Iris pigment epithelial cell (primary cell): Measurements from ENCODE around the gene CD14.
A peak's percentile ranks its signal among the peaks of the same experiment; 100 is the strongest.
"Not testable (repeated sequence)": the region's sequence is repeated elsewhere in the genome, so short reads cannot be mapped to it uniquely, and the experiment has no call there.

Experiments
- DNase-seq: peaks from one replicate; pipeline ENCODE4 v3.0.0-alpha.2; 2011; ENCODE audit warnings: low read depth

The CD14 gene

DNA sequence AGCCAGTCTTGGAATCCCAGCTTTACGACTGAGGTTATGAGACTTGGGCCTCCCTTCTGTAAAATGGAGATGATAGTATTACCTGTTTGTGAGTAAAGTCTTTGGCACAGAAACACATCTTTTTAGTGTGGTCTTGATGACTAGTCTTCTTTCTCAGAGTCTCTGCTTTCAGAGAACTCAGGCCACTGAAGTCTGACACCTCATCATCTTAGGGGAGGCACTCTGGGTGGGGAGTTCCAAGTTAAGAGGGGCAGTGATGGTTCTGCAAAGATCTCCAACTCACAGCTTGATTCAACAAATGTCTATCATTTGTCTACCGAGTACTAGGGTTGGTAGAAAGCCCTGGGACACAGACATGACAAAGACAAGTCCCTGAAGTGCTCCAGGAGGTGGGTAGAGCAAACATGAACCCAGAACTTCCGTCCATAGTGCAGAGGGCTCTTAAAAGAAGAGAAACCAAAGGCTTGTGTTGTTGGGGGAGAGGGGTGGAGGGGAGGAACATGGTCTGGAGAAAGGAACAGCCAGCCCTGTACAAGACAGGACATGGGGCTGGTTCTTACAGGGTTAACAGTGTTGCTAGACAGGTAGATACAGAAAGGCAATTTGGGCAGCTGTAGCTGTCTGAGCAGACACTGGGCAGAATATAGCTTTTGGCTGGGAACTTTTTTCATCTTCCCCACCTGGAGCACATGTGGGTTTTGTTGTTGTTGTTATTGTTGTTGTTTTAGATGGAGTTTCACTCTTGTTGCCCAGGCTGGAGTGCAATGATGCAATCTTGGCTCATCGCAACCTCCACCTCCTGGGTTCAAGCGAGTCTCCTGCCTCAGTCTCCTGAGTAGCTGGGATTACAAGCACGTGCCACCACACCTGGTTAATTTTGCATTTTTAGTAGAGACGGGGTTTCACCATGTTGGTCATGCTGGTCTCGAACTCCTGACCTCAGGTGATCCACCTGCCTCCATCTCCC lies 2.6 kb upstream of the CD14 start:
- DNase-seq: no peak

GRCh38 chr5:140634103-140634502 lies 1.1 kb upstream of the CD14 start:
- no peak for DNase-seq

DNA sequence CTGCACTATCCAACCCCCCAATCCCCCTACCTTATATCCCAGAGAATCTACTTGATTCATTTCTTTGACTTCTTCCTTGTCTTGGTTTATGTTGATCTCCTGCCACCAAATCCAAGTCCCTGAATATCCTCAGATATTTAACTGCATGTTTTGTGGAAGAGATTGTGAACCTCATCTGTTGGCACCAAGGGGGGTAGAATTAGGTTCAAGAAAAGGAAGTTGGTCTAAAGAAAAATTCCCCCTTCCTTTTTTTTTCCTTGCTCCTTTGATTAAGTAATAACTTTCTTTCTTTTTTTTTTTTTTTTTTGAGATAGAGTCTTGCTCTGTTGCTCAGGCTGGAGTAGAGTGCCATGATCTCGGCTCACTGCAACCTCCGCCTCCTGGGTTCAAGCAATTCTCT lies 526 bp upstream of the CD14 start:
- no peak for DNase-seq

DNA sequence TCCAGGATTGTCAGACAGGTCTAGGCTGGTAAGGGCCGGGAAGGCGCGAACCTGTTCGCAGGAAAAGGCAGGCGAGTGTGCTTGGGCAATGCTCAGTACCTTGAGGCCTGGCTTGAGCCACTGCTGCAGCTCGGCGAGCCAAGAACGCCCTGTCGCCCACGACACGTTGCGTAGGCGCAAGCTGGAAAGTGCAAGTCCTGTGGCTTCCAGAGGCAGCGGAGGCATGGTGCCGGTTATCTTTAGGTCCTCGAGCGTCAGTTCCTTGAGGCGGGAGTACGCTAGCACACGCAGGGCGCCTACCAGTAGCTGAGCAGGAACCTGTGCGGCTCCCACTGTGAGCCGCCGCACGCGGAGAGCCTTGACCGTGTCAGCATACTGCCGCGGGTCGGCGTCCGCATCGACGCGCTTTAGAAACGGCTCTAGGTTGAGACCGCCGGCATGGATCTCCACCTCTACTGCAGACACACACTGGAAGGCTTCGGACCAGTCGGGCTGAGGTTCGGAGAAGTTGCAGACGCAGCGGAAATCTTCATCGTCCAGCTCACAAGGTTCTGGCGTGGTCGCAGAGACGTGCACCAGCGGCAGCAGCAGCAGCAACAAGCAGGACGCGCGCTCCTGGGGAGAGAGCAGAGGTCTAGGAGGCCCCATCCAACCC lies 482 bp downstream of the CD14 start:
- DNase-seq: peak; percentile 59

DNA sequence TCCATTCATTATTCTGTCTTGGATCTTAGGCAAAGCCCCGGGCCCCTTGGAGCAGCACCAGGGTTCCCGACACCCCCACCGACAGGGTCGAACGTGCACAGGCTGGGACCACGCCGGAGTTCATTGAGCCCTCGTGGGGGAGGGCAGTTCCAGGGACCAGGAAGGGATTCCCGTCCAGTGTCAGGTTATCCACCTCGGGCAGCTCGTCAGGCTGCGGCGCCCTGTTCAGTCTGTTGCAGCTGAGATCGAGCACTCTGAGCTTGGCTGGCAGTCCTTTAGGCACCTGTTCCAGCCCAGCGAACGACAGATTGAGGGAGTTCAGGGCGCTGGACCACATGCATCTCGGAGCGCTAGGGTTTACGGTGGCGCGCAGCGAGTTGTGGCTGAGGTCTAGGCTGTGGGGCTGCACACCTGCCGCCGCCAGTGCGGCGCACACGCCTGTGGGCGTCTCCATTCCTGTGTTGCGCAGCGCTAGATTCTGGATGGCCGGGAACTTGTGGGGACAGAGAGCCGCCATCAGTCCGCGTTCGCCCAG lies 1.1 kb downstream of the CD14 start:
- no peak for DNase-seq

- no peak for DNase-seq
Observed at GRCh38 chr5:140631036-140631417, 1.9 kb downstream of the CD14 start.

DNA sequence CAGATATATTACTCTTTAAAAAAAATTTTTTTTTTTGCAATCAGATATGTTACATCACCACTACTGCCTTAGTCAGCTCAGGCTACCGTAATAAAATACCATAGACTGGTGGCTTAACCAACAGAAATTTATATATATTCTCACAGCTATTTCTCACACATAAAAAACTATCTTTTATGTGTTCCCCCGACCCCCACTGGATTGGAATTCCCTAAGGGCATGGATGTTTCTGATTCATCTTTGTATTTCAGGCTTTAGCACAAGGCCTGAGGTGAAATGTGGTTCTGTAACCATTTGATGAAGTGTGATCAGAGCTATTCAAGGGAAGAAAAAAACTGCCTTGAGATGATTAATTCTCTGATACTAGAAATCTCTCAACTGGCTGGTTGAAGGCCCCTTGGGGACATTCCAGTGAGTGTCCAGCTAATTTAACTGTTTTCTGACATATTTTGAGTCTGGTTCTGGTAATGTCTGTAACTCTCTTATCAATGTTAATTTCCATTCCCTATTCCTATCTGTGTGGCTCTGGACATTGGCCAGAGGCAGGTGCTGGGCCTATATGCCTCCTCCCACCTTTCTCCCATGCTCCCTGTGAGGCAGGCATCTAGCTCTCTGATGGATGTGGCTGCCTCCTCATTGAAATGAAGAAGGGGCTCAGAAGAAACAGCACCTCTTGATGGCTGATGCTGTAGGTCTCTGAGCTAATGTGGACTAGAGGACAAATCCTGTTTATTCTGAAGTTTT lies 2.5 kb downstream of the CD14 start:
- DNase-seq: no peak

DNA sequence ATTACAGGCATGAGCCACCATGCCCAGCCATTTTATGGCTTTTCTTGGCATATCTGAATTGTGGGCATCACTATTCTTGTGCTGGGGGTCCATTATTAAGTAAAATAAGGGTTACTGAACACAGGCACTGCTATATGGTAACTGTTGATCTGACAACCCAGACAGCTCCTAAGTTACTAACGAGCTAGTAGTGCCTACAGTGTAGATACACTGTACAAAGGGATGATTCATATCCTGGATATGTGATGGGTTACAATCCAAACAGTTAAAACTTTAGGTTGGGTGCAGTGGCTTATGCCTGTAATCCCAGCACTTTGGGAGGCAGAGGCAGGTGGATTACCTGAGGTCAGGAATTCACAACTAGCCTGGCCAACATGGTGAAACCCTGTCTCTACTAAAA lies 4.3 kb downstream of the CD14 start:
- DNase-seq: no peak

- DNase-seq: no peak
Observed at GRCh38 chr5:140627972-140628371, 5.0 kb downstream of the CD14 start.

DNA sequence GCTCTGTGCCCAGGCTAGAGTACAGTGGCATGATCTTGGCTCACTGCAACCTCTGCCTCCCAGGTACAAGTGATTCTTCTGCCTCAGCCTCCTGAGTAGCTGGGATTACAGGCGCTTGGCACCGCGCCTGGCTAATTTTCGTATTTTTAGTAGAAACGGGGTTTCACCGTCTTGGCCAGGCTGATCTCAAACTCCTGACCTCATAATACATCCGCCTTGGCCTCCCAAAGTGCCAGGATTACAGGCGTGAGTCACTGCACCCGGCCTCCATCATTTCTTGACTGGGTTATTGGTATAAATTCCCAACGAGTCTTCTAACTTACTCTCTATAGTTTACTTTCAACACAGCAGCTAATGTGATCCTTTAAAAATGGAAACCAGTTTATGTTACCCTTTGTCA lies 8.1 kb downstream of the CD14 start:
- not testable (repeated sequence) for DNase-seq

GRCh38 chr5:140623061-140623460 lies 9.9 kb downstream of the CD14 start:
- DNase-seq: not testable (repeated sequence)

DNA sequence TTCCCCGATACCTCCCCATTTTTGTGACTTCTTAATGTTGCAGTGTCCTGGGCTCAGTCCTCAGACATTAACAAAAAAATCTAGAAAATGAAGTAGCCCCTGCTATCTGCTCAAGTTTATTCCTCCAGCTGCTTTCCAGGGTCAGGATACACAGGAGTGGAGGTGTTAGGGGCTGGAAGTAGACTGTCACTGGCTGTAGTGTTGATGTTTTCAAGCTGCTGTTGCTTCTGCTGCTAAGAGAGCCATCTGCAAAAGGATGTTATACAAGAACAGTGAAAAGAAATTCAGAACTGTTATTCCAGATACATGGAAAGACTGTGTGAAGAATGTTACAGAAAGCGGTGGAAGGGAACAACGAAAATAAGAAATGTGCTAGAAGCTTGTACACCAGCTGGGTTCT lies 10.7 kb downstream of the CD14 start:
- no peak for DNase-seq

- DNase-seq: no peak
Observed at GRCh38 chr5:140611020-140611521, 21.9 kb downstream of the CD14 start.

GRCh38 chr5:140609126-140609525 lies 23.8 kb downstream of the CD14 start:
- no peak for DNase-seq

DNA sequence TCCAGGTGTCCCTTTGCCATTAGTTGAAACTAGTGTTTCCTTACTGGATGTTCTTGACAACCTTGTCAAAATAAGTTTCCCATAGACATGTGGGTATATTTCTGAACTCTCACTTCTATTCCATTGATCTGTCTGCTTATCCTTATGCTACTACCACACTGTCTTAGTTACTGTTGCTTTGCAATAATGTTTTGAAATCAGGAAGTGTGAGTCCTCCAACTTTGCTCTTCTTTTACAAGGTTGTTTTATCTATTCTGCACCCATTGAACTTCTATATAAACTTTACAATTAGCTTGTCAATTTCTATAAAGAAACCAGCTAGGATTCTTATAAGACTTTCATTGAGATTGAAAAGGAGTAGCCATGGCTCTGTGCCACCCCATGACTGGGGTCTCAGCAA lies 24.3 kb downstream of the CD14 start:
- no peak for DNase-seq

DNA sequence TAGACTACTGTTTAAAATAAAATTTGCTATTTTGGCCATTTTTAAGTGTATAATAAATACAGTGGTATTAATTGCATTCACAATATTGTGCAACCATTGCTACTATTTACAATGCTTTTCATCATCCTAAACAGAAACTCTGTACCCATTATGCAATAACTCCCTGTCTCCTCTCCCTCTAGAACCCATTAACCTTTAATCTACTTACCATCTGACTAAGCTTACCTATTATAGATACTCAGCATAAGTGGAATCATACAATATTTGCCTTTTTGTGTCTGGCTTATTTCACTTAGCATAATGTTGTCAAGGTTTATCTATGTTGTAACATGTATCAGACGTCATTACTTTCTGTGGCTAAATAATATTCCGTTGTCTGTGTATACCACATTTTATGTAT lies 25.9 kb downstream of the CD14 start:
- no peak for DNase-seq

DNA sequence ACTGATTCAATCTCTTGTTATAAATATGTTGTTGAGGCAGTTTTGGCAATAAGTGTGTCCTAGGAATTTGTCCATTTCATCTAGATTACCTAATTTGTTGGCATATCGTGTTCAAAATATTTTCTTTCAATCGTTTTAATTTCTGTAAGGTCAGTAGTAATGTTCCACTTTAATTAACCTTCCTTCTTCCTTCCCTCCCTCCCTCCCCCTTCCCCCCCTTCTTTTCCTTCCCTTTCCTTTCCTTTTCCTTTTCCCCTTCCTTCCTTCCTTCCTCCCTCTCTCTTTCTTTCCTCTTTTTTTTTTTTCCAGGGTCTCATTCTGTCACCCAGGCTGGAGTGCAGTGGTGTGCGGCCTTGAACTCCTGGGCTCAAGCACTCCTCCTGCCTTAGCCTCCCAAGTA lies 27.1 kb downstream of the CD14 start:
- DNase-seq: no peak

GRCh38 chr5:140603734-140604133 lies 29.2 kb downstream of the CD14 start:
- DNase-seq: no peak

DNA sequence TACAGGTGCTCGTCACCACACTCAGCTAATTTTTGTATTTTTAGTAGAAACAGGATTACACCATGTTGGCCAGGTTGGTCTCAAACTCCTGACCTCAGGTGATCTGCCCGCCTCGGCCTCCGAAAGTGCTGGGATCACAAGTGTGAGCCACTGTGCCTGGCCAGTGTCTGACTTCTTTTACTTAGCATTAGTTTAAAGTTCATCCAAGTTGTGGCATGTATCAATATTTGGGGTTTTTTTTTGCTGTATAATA lies 29.6 kb downstream of the CD14 start:
- DNase-seq: not testable (repeated sequence)

DNA sequence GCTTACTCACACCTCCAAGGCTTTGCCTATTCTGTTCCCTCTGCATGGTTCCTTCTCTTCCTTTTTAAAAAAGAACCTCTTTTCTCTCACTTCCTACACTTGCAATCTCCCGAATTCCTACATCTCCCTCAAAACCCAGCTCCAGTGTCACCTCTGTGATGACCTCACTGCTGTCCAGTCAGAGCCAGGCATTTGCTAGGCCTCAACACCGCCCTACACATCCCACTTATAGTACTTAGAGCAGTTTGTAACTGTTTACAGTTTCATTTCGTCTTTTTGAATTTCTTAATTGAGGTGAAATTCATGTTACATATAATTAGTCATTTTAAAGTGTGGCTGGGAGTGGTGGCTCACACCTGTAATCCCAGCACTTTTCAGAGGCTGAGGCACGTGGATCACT lies 30.8 kb downstream of the CD14 start:
- DNase-seq: no peak

DNA sequence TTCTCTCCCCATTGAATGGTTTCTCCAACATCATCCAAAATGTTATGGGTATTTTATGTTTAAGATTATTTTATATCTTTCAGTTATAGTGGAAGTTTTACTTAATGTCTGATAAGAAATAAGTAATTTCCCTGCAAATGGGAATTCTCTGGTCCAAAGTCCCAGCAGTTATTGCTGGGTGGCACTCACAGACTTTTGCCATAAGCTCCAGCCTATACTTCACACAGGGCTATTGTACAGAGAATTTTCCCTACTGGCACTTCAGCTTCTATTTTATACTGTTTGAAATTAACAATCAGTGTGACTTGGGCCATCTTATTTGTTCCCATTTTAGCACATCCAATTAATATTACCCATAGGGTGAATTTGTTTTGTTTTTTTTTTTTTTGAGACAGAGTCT lies 32.9 kb downstream of the CD14 start:
- DNase-seq: no peak

- DNase-seq: no peak
Observed at GRCh38 chr5:140598836-140599235, 34.1 kb downstream of the CD14 start.

- peak; percentile 64 for DNase-seq
Observed at GRCh38 chr5:140596321-140596741, 36.6 kb downstream of the CD14 start.
